Measurements from ENCODE around the gene ZNF668. TPM values are rescaled to one million over a fixed set of nuclear protein-coding genes. Genes with fewer than 3 reads are reported as not detected.

Gene ZNF668
- total and polyA plus RNA-seq, 2 of the 4 experiments (the other 2 are of a cell fraction): 4.5 to 11.6 TPM

GRCh38 chr16:31043898-31044481, 30.1 kb downstream of the ZNF668 start:
- Histone ChIP-seq H2BK20ac (ENCODE audit: low read depth, low read length) (no peak overlapping the region), H4K20me1 (ENCODE audit: insufficient read depth, low read length) (peaks cover 3% of the 10 kb centered on the region), H3K27me3 (ENCODE audit: control insufficient read depth, insufficient read depth, low read length) (no peaks in the 10 kb centered on the region), H3K23ac (ENCODE audit: low read depth, low read length) (no peak overlapping the region), H3K79me1 (ENCODE audit: low read depth in 1 of 2, low read length in 2 of 2) (no peaks in the 10 kb centered on the region; a peak in 1 of 4 replicates), H2BK5ac (ENCODE audit: low read depth, low read length, poor library complexity, severe bottlenecking) (no peak overlapping the region), H2AK5ac (ENCODE audit: low read depth, low read length) (no peak overlapping the region), H3K18ac (ENCODE audit: low read depth, low read length) (no peak overlapping the region), H3K4ac (ENCODE audit: low read depth, low read length) (no peak overlapping the region), H2BK15ac (ENCODE audit: low read depth, low read length) (no peak overlapping the region), H2AK9ac (replicated peaks; ENCODE audit: low read depth, low read length, poor library complexity) (no peak overlapping the region), H3K27ac (ENCODE audit: insufficient read depth, low read length) (no peak overlapping the region), H3K4me2 (ENCODE audit: low read depth, low read length) (no peak overlapping the region), H3K56ac (ENCODE audit: extremely low read depth, insufficient read depth, low read length) (no peak overlapping the region), H3K36me3 (ENCODE audit: control insufficient read depth, insufficient read depth, low read length) (peaks cover 24% of the 10 kb centered on the region), H3K14ac (replicated peaks; ENCODE audit: low read depth, low read length) (no peak overlapping the region), H4K91ac (ENCODE audit: insufficient read depth, low read depth, low read length) (no peak overlapping the region), H3K9me1 (ENCODE audit: insufficient read depth, low read length) (no peaks in the 10 kb centered on the region; the same call in 1 of the 2 replicates), H3K9ac (ENCODE audit: low read depth, low read length) (no peak overlapping the region), H3K9me3 (ENCODE audit: control insufficient read depth, insufficient read depth, low read length) (no peaks in the 10 kb centered on the region), H3K4me1 (ENCODE audit: control insufficient read depth, insufficient read depth, low read length) (0 out of 2 replicates have a peak, but pooled peaks cover 2% of the 10 kb centered on the region), H2BK120ac (ENCODE audit: low read depth, low read length) (no peak overlapping the region), H3K4me3 (ENCODE audit: insufficient read depth, low read depth, low read length) (no peak overlapping the region), H2AFZ (replicated peaks; ENCODE audit: low read length, poor library complexity) (no peak overlapping the region), H4K8ac (ENCODE audit: low read depth in 2 of 2, low read length in 2 of 2) (no peak overlapping the region), H4K5ac (ENCODE audit: low read depth, low read length) (no peak overlapping the region)
- CTCF ChIA-PET: no interaction called here
- intact Hi-C loops (cut with micrococcal nuclease) (no loop called here), in situ Hi-C loops (cut with MboI; ENCODE audit: low sequenced_read_pairs) (no loop called here), dilution Hi-C loops (cut with HindIII; ENCODE audit: low sequenced_read_pairs, unreplicated experiment) (no loop called here)
- whole genome bisulfite sequencing, 2 experiments (ENCODE audit: extremely low coverage in 2 of 2, insufficient read length in 1 of 2): no CpG with 5 or more reads among the region's 4 CpGs
- TF ChIP-seq CEBPB (IDR thresholded peaks at IDR 0.05; ENCODE audit: low read depth, low read length) (no peak), USF2 (IDR thresholded peaks at IDR 0.05; ENCODE audit: low read depth, low read length) (no peak), ELK1 (IDR thresholded peaks at IDR 0.05; ENCODE audit: borderline replicate concordance, low read depth, low read length) (no peak), NFE2L2 (IDR thresholded peaks at IDR 0.05; ENCODE audit: low read depth, low read length) (no peak), FOS (IDR thresholded peaks at IDR 0.05; ENCODE audit: low read depth, low read length) (no peak), SMC3 (IDR thresholded peaks at IDR 0.05; ENCODE audit: low read depth, low read length) (no peak), MAFK (IDR thresholded peaks at IDR 0.05; ENCODE audit: low read depth, low read length) (no peak), BHLHE40 (IDR thresholded peaks at IDR 0.05; ENCODE audit: low read depth, low read length) (no peak), MXI1 (IDR thresholded peaks at IDR 0.05; ENCODE audit: borderline replicate concordance, low read depth, low read length) (no peak), CHD1 (IDR thresholded peaks at IDR 0.05; ENCODE audit: low read depth, low read length) (no peak)
- no peak for DNase-seq
- no peak for ATAC-seq (ENCODE audit: low read depth)
- POLR2A ChIA-PET (ENCODE audit: unreplicated experiment): no interaction called here
- BruUV-seq (replicated peaks): no TSS peak

Measured in IMR-90 (cell line).